HepG2 (cell line): ENCODE results near the gene GCNT4. TPM values are rescaled to one million over a fixed set of nuclear protein-coding genes. Genes with fewer than 3 reads are reported as not detected.

Experiments used
- ARID4A ChIP-seq: sonication (generic); formaldehyde crosslinking; IDR thresholded peaks from 2 replicates; pipeline ENCODE4 v1.5.0; 2020; ENCODE audit warnings: mild to moderate bottlenecking, missing genetic modification reagents, borderline replicate concordance
- ASH2L ChIP-seq: fragments of 300-600, 200-600 bp; sonication (generic); IDR thresholded peaks from 2 replicates; pipeline ENCODE4 v1.7.0; 2017; ENCODE audit warnings: low read depth, mild to moderate bottlenecking, moderate library complexity, mixed read lengths, low read length; ENCODE audit not compliant: insufficient read length
- BCL6 ChIP-seq: IDR thresholded peaks from 2 replicates; pipeline ENCODE4 v1.6.1; 2016; ENCODE audit warnings: missing genetic modification reagents, missing compliant biosample characterization
- E2F5 ChIP-seq: sonication (generic); formaldehyde crosslinking; conservative IDR thresholded peaks from 2 replicates; pipeline ENCODE4 v1.4.0; 2020; ENCODE audit warnings: missing genetic modification reagents
- LBX2 ChIP-seq: sonication (generic); formaldehyde crosslinking; IDR thresholded peaks from 2 replicates; pipeline ENCODE4 v1.5.0; 2020; ENCODE audit warnings: missing genetic modification reagents, mild to moderate bottlenecking, borderline replicate concordance
- MAF1 ChIP-seq: sonication (generic); formaldehyde crosslinking; IDR thresholded peaks from 2 replicates; pipeline ENCODE4 v1.5.0; 2020; ENCODE audit warnings: missing genetic modification reagents, borderline replicate concordance
- MAX ChIP-seq: IDR thresholded peaks from 2 replicates; pipeline ENCODE4 v1.6.1; 2012; ENCODE audit warnings: inconsistent platforms
- MTA3 ChIP-seq: sonication (generic); formaldehyde crosslinking; IDR thresholded peaks from 2 replicates; pipeline ENCODE4 v1.4.0; 2020; ENCODE audit warnings: missing genetic modification reagents
- STAG1 ChIP-seq: sonication (generic); formaldehyde crosslinking; IDR thresholded peaks from 2 replicates; pipeline ENCODE4 v1.4.0; 2020; ENCODE audit warnings: missing genetic modification reagents
- ZBTB33 ChIP-seq: sonication (generic); formaldehyde crosslinking; IDR thresholded peaks from 2 replicates; pipeline ENCODE4 v1.4.0; 2020; ENCODE audit warnings: missing genetic modification reagents
- ZBTB43 ChIP-seq: sonication (generic); formaldehyde crosslinking; conservative IDR thresholded peaks from 2 replicates; pipeline ENCODE4 v1.4.0; 2020; ENCODE audit warnings: missing genetic modification reagents
- ZFAT ChIP-seq: sonication (generic); formaldehyde crosslinking; conservative IDR thresholded peaks from 2 replicates; pipeline ENCODE4 v1.8.1; 2023; ENCODE audit warnings: missing genetic modification reagents, inconsistent platforms
- ZFY ChIP-seq: sonication (generic); formaldehyde crosslinking; IDR thresholded peaks from 2 replicates; pipeline ENCODE4 v1.4.0; 2020; ENCODE audit warnings: missing genetic modification reagents
- ZMYM3 ChIP-seq: sonication (generic); formaldehyde crosslinking; IDR thresholded peaks from 2 replicates; pipeline ENCODE4 v1.5.1; 2020; ENCODE audit warnings: mild to moderate bottlenecking, missing genetic modification reagents
- ZNF124 ChIP-seq: sonication (generic); formaldehyde crosslinking; IDR thresholded peaks from 2 replicates; pipeline ENCODE4 v1.4.0; 2020; ENCODE audit warnings: missing genetic modification reagents
- ZNF329 ChIP-seq: sonication (generic); formaldehyde crosslinking; IDR thresholded peaks from 2 replicates; pipeline ENCODE4 v1.9.0; 2021; ENCODE audit warnings: low read depth, mild to moderate bottlenecking, missing genetic modification reagents
- ZNF33B ChIP-seq: sonication (generic); formaldehyde crosslinking; IDR thresholded peaks from 2 replicates; pipeline ENCODE4 v1.5.1; 2020; ENCODE audit warnings: mild to moderate bottlenecking, missing genetic modification reagents
- ZNF580 ChIP-seq: IDR thresholded peaks from 2 replicates; pipeline ENCODE4 v1.6.1; 2016; ENCODE audit warnings: low read depth, borderline replicate concordance
- ZNF777 ChIP-seq: sonication (generic); formaldehyde crosslinking; IDR thresholded peaks from 2 replicates; pipeline ENCODE4 v1.4.0; 2020; ENCODE audit warnings: missing genetic modification reagents
- polyA plus RNA-seq, 8 experiments: library from polyadenylated mRNA; depleted of rRNA in 3 of 8; stranded (reverse) in 7 of 8; unstranded in 1 of 8; fragments of >200 nt; fragmentation: Illumina TruSeq in 4 of 8; extraction: Trizol in 4 of 8; gene quantifications; 2 replicates each; pipeline versions ENCODE4 v1.2.1 to v1.2.3, GENCODE V29; 2011 to 2016; ENCODE audit warnings: low read depth in 4 of 8, missing spikeins in 1 of 8, mixed read lengths in 1 of 8; ENCODE audit not compliant: insufficient read depth in 1 of 8
- total RNA-seq, 5 experiments: library from RNA; depleted of rRNA; stranded (reverse); fragments of >200 nt; fragmentation: Illumina TruSeq; extraction: Trizol; gene quantifications; 2 replicates each; pipeline ENCODE4 v1.2.3, GENCODE V29; 2016; ENCODE audit warnings: low read depth in 1 of 5

Gene GCNT4
- total and polyA plus RNA-seq, 2 of the 13 experiments (the other 11 are each of a cell fraction or from before 2014, with no cell fraction given) = 0.22 to 0.38 TPM

GRCh38 chr5:75053304-75054133 lies 1.2 kb upstream of the GCNT4 start (continued):
- 0 out of 2 replicates have a peak, but pooled peaks have one; percentile 10 for TF ChIP-seq ZBTB43 (CRISPR knock-in tag)
- TF ChIP-seq ZNF777 = peak; percentile 87; the same call in 1 of the 2 replicates
- TF ChIP-seq MTA3 (CRISPR knock-in tag) = no peak
- TF ChIP-seq ZFY (CRISPR knock-in tag) = peak; percentile 39; the same call in 1 of the 2 replicates
- TF ChIP-seq ARID4A (CRISPR knock-in tag) = peak; percentile 40; the same call in 1 of the 2 replicates
- no peak for TF ChIP-seq ZNF329
- TF ChIP-seq MAF1 (CRISPR knock-in tag) = peak; percentile 78; the same call in 1 of the 2 replicates
- 0 out of 2 replicates have a peak, but pooled peaks have one; percentile 50 for TF ChIP-seq ZNF33B (CRISPR knock-in tag)
- 0 out of 2 replicates have a peak, but pooled peaks have one; percentile 24 for TF ChIP-seq ZNF124 (CRISPR knock-in tag)
- TF ChIP-seq ZBTB33 = no peak
- no peak for TF ChIP-seq BCL6 (CRISPR knock-in tag)
- TF ChIP-seq ZMYM3 (CRISPR knock-in tag) = 0 out of 2 replicates have a peak, but pooled peaks have one; percentile 13
- peak; percentile 37; the same call in 1 of the 2 replicates for TF ChIP-seq STAG1 (CRISPR knock-in tag)
- peak; percentile 24; the same call in 1 of the 2 replicates for TF ChIP-seq LBX2 (CRISPR knock-in tag)
- TF ChIP-seq MAX = peak; percentile 50; the same call in 1 of the 2 replicates
- TF ChIP-seq E2F5 (CRISPR knock-in tag) = 0 out of 2 replicates have a peak, but pooled peaks have one; percentile 14
- TF ChIP-seq ZFAT (CRISPR knock-in tag) = no peak
- TF ChIP-seq ASH2L = peak; percentile 22
- TF ChIP-seq ZNF580 = 0 out of 2 replicates have a peak, but pooled peaks have one; percentile 20
